Neural cell (in vitro differentiated cells): ENCODE measurements around the gene ADNP2. TPM values are rescaled to one million over a fixed set of nuclear protein-coding genes. Genes with fewer than 3 reads are reported as not detected.

Source experiments
- H2AFZ ChIP-seq: fragments of 200-600, 300-800 bp; sonication (generic), shearing (Covaris generic); 2 replicates; pipeline ENCODE4 v1.6.0; 2014; ENCODE audit warnings: low read depth, mild to moderate bottlenecking, antibody characterized with exemption, low read length, moderate library complexity
- H3F3A ChIP-seq: fragments of 200-600 bp; shearing (Covaris generic); 2 replicates; pipeline ENCODE4 v1.6.1; 2016; ENCODE audit warnings: mild to moderate bottlenecking, moderate library complexity, mixed read lengths, antibody characterized with exemption, low read length; ENCODE audit not compliant: insufficient read depth, poor library complexity, severe bottlenecking
- H3K27ac ChIP-seq: fragments of 200-600, 300-800 bp; sonication (generic), shearing (Covaris generic); 2 replicates; pipeline ENCODE4 v1.5.1; 2014; ENCODE audit warnings: mild to moderate bottlenecking, low read length, moderate library complexity
- H3K27me3 ChIP-seq: fragments of 300-800, 200-600 bp; sonication (generic), shearing (Covaris generic); 2 replicates; pipeline ENCODE4 v1.6.0; 2014; ENCODE audit warnings: mild to moderate bottlenecking, low read depth, low read length, moderate library complexity; ENCODE audit not compliant: insufficient read depth
- H3K36me3 ChIP-seq: fragments of 300-800, 200-600 bp; sonication (generic), shearing (Covaris generic); 2 replicates; pipeline ENCODE4 v1.5.1; 2014; ENCODE audit warnings: mild to moderate bottlenecking, antibody characterized with exemption, low read length, moderate library complexity; ENCODE audit not compliant: insufficient read depth
- H3K4me2 ChIP-seq: fragments of 300-800, 200-600 bp; sonication (generic), shearing (Covaris generic); 2 replicates; pipeline ENCODE4 v1.6.0; 2014; ENCODE audit warnings: mild to moderate bottlenecking, low read length
- H3K4me3 ChIP-seq: fragments of 300-800, 200-600 bp; sonication (generic), shearing (Covaris generic); 2 replicates; pipeline ENCODE4 v1.5.1; 2014; ENCODE audit warnings: mild to moderate bottlenecking, low read length, moderate library complexity
- H3K79me2 ChIP-seq: fragments of 200-600 bp; shearing (Covaris generic); replicated peaks from 2 replicates; pipeline ENCODE4 v1.6.0; 2014; ENCODE audit warnings: mild to moderate bottlenecking, low read length, moderate library complexity; ENCODE audit not compliant: insufficient read depth
- H3K9ac ChIP-seq: fragments of 300-800, 200-600 bp; sonication (generic), shearing (Covaris generic); 2 replicates; pipeline ENCODE4 v1.6.1; 2016; ENCODE audit warnings: mild to moderate bottlenecking, low read length, mixed read lengths
- H3K9me2 ChIP-seq: fragments of 200-600 bp; shearing (Covaris generic); 2 replicates; pipeline ENCODE4 v1.6.1; 2016; ENCODE audit warnings: mild to moderate bottlenecking, low read length, mixed read lengths; ENCODE audit not compliant: insufficient read depth
- H3K9me3 ChIP-seq: fragments of 200-600, 300-800 bp; sonication (generic), shearing (Covaris generic); 2 replicates; pipeline ENCODE4 v1.6.1; 2016; ENCODE audit warnings: mild to moderate bottlenecking, mixed run types, low read length, moderate library complexity, mixed read lengths
- H4K20me1 ChIP-seq: fragments of 200-600 bp; shearing (Covaris generic); 2 replicates; pipeline ENCODE4 v1.6.1; 2016; ENCODE audit warnings: mild to moderate bottlenecking, mixed run types; ENCODE audit not compliant: insufficient read depth
- CTCF ChIP-seq: fragments of 450-650 bp; IDR thresholded peaks from 2 replicates; pipeline ENCODE4 v1.5.1; 2014; ENCODE audit warnings: antibody characterized with exemption, mild to moderate bottlenecking, moderate library complexity; ENCODE audit not compliant: poor library complexity, severe bottlenecking
- EP300 ChIP-seq: fragments of 450-650 bp; conservative IDR thresholded peaks from 2 replicates; pipeline ENCODE4 v1.6.1; 2014; ENCODE audit warnings: antibody characterized with exemption, mild to moderate bottlenecking, moderate library complexity; ENCODE audit not compliant: poor library complexity, severe bottlenecking
- EZH2 ChIP-seq: fragments of 200-600, 300-800 bp; shearing (Covaris generic), sonication (generic); IDR thresholded peaks from 2 replicates; pipeline ENCODE4 v1.6.1; 2014; ENCODE audit warnings: antibody characterized with exemption, low read length, borderline replicate concordance, mild to moderate bottlenecking; ENCODE audit not compliant: insufficient read depth, poor library complexity, severe bottlenecking
- MXI1 ChIP-seq: fragments of 450-650 bp; conservative IDR thresholded peaks from 2 replicates; pipeline ENCODE4 v1.6.1; 2014; ENCODE audit warnings: antibody characterized with exemption, mild to moderate bottlenecking; ENCODE audit not compliant: poor library complexity, severe bottlenecking
- POLR2AphosphoS5 ChIP-seq: IDR thresholded peaks from 2 replicates; pipeline ENCODE4 v1.6.1; 2012
- RAD21 ChIP-seq: fragments of 450-650 bp; conservative IDR thresholded peaks from 2 replicates; pipeline ENCODE4 v1.6.1; 2014; ENCODE audit warnings: antibody characterized with exemption, mild to moderate bottlenecking, moderate library complexity
- REST ChIP-seq: IDR thresholded peaks from 2 replicates; pipeline ENCODE4 v1.6.1; 2012; ENCODE audit warnings: borderline replicate concordance
- SMC3 ChIP-seq: fragments of 450-650 bp; conservative IDR thresholded peaks from 2 replicates; pipeline ENCODE4 v1.6.1; 2014; ENCODE audit warnings: antibody characterized with exemption, mild to moderate bottlenecking, moderate library complexity; ENCODE audit not compliant: poor library complexity
- TAF1 ChIP-seq: IDR thresholded peaks from 2 replicates; pipeline ENCODE4 v1.6.1; 2012; ENCODE audit warnings: low read depth
- polyA plus RNA-seq: library from polyadenylated mRNA; depleted of rRNA; stranded (reverse); fragments of >200 nt; gene quantifications from 2 replicates; pipeline ENCODE4 v1.2.3, GENCODE V29; 2014

Gene ADNP2
- polyA plus RNA-seq, 1 donor from 2014 or later, result 16.9 TPM

GRCh38 chr18:80106482-80107051, 2.5 kb upstream of the ADNP2 start:
- no peaks in the 10 kb centered on the region for H3K36me3 ChIP-seq
- H3K79me2 ChIP-seq, result peaks cover 8% of the 10 kb centered on the region
- H3K9ac ChIP-seq, result no peak overlapping the region
- H4K20me1 ChIP-seq, result no peaks in the 10 kb centered on the region
- H3K9me3 ChIP-seq, result no peaks in the 10 kb centered on the region
- H3K4me3 ChIP-seq, result no peak overlapping the region
- H2AFZ ChIP-seq, result no peak overlapping the region
- no peak overlapping the region for H3K4me2 ChIP-seq
- no peak overlapping the region for H3K27ac ChIP-seq
- no peaks in the 10 kb centered on the region for H3K9me2 ChIP-seq
- no peaks in the 10 kb centered on the region for H3K27me3 ChIP-seq
- TF ChIP-seq EP300 (no peak), EZH2 (no peak), TAF1 (no peak), SMC3 (no peak), RAD21 (no peak), REST (no peak), MXI1 (no peak), CTCF (no peak), POLR2AphosphoS5 (no peak)
- no peaks in the 10 kb centered on the region for H3F3A ChIP-seq

- peaks cover 16% of the 10 kb centered on the region for H3K79me2 ChIP-seq
- H3K27ac ChIP-seq, result no peak overlapping the region
- no peaks in the 10 kb centered on the region for H3K36me3 ChIP-seq
- no peaks in the 10 kb centered on the region for H4K20me1 ChIP-seq
- H3K4me3 ChIP-seq, result no peak overlapping the region
- H3K9ac ChIP-seq, result no peak overlapping the region
- no peaks in the 10 kb centered on the region for H3F3A ChIP-seq
- H3K27me3 ChIP-seq, result no peaks in the 10 kb centered on the region
- H3K9me3 ChIP-seq, result no peaks in the 10 kb centered on the region
- no peaks in the 10 kb centered on the region for H3K9me2 ChIP-seq
- H2AFZ ChIP-seq, result no peak overlapping the region
- no peak overlapping the region for H3K4me2 ChIP-seq
- TF ChIP-seq CTCF (no peak), REST (no peak), EP300 (no peak), SMC3 (no peak), RAD21 (no peak), TAF1 (no peak), POLR2AphosphoS5 (no peak), EZH2 (no peak), MXI1 (no peak)
These were observed 1.6 kb upstream of the ADNP2 start for GRCh38 chr18:80107426-80107825.
